Hematopoietic multipotent progenitor cell treated with erythropoietin and hydrocortisone succinate and interleukin-3 and kit ligand, for 4 days (in vitro differentiated cells): ENCODE measurements around the gene CCT5.
"Not testable (repeated sequence)": the region's sequence is repeated elsewhere in the genome, so short reads cannot be mapped to it uniquely, and the experiment has no call there.

Experiments
- DNase-seq: peaks from one replicate; pipeline ENCODE4 v3.0.0-alpha.2; 2015

CCT5 gene

DNA sequence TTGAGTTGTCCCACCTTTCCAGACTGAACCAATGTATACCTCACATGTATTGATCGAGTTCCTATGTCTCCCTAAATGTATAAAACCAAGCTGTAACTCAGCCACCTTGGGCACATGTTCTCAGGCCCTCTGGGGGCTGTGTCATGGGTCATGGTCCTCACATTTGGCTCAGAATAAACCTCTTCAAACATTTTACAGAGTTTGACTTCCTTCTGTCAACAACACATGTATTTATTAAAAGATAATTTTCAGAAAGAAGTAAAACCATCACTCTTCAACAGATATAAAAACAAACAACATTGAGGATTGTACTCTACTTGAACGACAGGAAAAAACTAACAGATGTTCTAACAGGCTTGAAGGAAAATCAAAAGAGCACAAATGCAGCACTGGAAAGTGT, 53.1 kb downstream of the CCT5 start:
- DNase-seq = no peak

DNA sequence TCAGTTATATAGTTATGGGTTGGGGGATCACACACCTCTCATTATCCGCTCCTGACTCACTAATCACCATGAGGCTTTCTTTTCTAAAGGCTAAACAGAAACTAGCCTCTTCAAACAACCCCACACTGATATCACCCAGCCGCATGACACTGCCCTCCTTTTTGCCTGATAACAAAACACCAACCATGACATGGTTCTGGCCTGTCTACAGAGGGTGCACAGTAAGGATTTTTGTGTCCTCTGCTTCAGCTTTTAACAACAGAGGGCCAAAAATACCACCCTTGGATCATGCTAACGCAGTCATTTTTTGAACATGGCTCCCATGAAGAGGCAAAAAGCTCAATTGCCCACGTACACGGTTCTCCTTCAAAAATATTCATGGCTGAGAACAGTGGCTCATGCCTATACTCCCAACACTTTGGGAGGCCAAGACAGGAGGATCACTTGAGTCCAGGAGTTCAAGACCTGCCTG, 53.7 kb downstream of the CCT5 start:
- DNase-seq = peak; percentile 90

DNA sequence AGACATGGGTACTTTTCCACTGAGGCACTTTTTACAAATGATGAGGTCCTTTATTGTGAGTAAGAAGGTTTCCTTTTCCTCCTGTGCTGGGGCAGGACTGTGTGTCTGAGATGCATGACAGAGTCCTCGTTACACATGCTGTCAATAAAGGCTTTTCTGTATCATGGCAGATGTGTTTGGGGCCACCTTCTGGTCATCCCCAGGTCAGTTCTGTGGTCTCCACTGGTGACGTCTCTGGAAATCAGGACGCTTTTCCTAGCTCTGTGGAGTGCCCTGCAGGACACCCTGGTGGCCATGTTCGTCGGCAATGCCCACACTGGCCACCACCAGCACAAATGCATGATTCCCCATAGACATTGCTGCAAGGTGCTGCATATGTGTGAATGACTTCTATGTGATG, 54.9 kb downstream of the CCT5 start:
- peak; percentile 40 for DNase-seq

DNA sequence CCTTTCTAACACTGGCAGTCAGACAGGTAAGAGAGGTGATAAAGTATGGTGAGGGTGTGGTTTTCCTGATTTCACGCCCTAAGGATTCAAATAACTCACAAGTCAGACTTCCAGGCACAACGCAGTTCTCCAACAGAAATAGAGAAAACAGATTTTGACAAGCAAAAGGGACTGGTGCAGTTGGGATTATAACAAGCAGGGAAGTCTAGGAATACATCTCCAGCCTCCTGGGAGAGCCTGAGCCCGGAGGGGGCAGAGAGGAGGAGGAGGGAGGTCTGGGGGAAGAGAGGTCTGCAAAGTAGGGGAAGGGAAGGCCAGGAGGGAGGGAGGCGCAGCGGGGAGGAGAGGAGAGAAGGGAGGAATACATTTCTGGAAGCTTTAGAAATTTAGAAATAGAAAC, 56.0 kb downstream of the CCT5 start:
- DNase-seq = no peak

DNA sequence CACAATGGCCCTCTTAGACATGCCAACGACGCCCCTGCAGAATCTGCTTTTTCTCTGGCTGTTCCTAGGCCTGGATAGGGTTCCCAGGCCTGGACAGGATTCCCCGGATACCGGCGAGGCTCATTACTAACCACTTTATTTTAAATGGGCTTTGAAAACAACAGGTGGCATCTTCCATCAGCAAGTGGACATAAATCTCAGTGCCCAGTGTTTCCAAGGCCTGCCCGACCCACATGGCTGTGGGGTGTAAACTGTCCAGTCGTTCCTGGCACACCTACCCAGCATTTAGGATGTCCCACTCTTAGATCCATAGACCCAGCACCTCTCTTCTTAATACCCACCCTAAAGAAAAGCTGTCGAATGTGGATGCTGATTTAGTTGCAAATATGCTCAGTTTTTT, 56.7 kb downstream of the CCT5 start:
- no peak for DNase-seq

DNA sequence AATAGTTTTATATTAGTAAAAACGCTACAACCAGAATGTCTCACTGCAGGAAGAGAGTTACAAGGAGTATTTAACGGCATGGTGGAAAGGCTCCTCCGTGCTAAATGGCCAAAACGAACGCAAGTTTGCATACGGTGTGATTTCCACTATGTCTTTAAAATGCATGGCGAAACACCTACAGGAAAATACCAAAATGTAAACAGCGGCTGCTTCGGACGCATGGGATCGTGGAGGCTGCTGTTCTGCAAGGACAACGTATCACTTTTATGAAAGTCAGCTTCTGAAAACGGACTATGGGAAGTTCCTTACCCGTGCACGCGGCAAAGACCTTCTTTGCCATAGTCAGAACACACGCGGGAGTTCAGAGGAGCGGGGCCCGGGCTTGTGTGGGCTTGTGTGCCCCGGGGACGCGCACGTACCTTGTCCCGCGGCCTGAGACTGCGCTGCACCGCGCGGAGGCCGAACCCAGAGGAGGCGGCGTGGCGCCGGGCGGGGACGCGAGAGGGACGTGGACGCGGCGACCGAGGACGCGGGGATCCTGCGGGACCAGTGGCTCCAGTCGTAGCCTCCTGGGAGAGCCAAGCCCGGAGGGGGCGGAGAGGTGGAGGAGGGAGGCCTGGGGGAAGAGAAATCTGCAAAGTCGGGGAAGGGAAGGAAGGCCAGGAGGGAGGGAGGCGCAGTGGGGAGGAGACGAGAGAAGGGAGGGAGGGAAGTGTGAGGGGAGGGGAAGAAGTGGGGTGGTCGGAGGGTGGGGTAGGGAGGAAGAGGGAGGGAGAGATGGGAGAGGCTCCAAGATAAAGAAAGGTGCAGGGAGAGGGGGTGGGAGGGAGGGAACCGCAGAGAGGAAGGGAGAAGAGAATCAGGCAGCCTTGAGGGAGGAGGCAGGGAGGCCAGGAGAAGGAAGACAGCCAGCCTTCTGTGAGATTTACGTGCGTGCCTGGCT, 57.4 kb downstream of the CCT5 start, which contains the start of gene CMBL:
TSS of gene CMBL (minus strand) at position 697 of the 943 bp plus-strand sequence. CDS start 17,140 bp downstream, outside the sequence.
- peak; percentile 84 for DNase-seq

DNA sequence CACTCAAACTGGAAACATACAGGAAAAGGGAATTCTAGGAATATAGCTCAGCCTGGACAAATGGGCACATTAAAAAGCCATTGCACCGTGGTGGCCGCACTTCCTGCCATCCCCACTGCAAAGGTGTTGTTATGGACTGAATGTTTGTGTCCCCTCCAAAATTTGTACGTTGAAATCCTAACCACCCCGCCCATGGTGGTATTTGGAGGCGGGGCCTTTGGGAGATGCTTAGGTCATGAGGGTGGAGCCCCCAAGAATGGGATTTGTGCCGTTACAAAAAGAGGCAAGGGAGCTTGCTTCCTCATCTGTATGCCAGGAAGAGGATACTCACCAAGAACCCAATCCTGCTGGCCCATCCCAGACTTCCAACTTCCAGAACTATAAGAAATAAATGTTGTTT, 58.8 kb downstream of the CCT5 start:
- peak; percentile 26 for DNase-seq

DNA sequence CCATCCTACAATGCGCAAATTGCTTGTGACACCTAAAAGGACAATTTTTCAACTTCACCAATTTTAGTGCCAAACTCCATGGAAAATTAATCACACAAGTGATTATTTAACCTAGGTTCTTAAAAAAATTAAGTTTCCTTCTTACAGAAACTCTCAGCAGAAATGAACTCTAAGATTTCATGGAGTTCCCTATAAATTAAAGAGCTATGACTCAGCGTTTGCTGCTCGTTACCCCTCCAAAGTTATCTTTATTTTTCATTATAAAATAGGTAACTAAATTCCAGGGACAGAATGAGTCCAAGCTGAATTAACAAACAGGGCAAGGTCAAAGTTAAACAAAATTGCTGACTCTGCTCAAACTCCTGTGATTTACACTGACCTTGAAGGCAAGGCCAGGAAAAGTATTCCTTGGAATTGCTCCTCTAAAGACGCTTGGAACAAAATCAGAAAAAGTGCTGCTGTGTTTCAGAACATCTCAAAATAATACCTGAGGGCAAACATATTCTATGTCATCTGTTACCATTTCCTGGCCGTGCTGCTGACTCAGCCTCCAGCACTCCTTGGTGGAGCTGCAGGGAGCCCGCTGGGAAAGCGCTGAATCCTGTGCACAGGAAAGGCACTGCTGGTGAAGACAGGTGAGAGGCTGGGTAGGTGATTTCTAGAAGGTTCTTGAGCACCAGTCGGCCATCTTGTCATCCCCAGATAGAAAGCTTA, 60.1 kb downstream of the CCT5 start:
- no peak for DNase-seq

DNA sequence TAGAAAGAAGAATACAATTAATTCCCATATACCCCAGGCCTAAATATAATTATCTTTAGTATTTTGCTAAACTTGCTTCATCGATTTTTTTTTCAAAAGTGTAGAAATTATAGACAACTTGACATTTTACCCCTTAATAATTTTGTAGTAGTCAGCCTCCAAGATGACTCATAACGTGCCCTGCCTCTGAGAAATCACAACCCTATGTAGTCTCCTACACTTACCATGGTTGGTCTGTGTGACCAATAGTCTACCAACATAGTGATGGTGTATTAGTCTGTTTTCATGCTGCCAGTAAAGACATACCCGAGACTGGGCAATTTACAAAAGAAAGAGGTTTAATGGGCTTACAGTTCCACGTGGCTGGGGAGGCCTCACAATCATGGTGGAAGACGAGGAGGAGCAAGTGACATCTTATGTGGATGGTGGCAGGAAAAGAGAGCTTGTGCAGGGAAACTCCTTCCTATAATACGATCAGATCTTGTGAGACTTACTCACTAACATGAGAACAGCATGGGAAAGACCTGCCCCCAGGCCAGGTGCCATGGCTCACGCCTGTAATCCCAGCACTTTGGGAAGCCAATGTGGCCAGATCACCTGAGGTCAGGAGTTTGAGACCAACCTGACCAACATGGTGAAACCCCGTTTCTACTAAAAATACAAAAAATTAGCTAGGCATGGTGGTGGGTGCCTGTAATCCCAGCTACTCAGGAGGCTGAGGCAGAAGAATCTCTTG, 60.9 kb downstream of the CCT5 start:
- not testable (repeated sequence) for DNase-seq

DNA sequence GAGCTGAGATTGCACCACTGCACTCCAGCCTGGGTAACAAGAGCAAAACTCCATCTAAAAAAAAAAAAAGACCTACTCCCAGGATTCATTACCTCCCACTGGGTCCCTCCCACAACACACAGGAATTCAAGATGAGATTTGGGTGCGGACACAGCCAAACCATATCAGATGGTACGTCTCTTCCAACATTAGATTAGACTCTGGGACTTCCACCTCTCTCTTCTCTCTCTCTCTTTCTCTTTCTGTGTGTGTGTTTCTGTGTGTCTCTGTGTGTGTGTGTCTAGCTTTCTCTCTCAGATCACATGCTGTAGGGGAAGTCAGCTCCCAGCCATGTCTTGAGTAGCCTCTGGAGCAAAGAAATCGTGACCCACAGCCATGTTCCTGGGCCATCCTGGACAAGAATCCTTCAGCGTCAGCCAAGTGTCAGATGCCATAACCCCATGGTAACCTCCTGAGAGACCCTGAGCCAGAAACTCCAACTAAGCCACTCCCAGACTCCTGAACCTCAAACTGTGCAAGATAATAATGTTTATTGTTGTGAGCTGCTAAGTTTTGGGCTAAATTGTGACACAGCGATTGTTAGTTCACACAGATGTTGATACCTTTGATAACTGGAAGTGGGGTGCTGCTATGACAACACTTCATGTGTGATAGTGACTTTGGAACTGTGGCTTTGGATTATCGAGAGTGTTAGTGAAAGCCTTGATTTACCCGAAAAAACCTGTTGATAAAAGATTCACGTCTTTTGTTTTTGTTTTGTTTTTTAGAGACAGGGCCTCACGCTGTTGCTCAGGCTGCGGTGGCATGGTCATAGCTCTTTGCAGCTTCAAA, 61.7 kb downstream of the CCT5 start:
- DNase-seq = no peak

DNA sequence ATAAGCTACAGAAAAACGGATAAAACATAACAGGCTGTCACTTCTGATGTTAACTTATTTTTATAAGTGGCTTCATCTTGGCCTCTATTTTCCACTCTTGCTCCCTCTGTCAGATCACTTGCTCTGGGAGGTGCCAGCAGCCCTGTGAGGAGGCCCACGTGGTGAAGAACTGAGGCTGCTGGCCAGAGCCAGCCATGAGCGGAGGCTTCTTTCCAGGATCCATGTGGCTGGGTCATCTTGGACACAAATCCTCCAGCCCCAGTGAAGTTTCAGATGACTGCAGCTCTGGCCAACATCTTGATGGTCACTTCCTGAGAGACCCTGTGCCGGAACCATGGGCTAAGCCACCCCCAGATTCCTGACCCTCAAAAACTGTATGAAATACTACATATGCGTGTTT, 65.1 kb downstream of the CCT5 start:
- DNase-seq = no peak
